ENCODE results near the gene PEMT.

DNA sequence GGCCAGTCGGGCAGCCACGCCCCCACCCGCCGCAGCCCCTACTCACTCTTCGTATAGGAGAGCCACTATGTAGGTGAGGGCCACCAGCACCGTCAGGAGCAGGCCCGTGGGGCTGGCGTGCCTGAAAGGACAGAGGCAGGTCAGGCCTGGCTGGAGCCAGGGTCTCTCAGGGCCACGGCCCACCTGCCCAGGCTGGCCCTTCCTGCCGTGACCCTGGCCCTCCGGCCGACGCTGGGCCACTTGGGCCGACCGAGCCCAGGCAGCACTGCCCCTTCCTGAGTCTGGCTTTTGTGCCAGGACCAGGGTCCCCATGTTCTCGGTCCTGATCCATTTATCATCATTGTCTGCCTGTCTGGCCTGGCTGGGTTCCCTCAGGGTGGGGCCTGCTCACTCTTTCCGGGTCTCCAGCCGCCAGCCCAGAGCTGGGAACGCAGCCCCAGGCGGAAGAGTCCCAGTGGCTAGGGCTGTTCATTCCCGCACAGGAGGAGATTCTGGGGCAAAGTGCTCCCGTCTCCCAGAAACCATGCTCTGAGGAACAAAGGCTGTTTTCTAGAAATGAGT is 85.2 kb downstream of the PEMT start:
- TF ChIP-seq, protein P1, sequence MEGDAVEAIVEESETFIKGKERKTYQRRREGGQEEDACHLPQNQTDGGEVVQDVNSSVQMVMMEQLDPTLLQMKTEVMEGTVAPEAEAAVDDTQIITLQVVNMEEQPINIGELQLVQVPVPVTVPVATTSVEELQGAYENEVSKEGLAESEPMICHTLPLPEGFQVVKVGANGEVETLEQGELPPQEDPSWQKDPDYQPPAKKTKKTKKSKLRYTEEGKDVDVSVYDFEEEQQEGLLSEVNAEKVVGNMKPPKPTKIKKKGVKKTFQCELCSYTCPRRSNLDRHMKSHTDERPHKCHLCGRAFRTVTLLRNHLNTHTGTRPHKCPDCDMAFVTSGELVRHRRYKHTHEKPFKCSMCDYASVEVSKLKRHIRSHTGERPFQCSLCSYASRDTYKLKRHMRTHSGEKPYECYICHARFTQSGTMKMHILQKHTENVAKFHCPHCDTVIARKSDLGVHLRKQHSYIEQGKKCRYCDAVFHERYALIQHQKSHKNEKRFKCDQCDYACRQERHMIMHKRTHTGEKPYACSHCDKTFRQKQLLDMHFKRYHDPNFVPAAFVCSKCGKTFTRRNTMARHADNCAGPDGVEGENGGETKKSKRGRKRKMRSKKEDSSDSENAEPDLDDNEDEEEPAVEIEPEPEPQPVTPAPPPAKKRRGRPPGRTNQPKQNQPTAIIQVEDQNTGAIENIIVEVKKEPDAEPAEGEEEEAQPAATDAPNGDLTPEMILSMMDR (IDR thresholded peaks at IDR 0.05), result no peak
- TF ChIP-seq POLR2A (IDR thresholded peaks at IDR 0.05), result no peak
- no peak for TF ChIP-seq EP300 (IDR thresholded peaks at IDR 0.05; ENCODE audit: low read depth)
- no peak for TF ChIP-seq POLR2AphosphoS5 (IDR thresholded peaks at IDR 0.05)

Measured in transverse colon (tissue), 4 donors.